Sigmoid colon (tissue), 3 donors: ENCODE measurements around the gene CCDC158.

Experiments used
- POLR2A ChIP-seq, 2 donors: fragments of 450-650 bp; IDR thresholded peaks; one replicate each; pipeline ENCODE4 v1.6.1; 2016; ENCODE audit warnings: antibody characterized with exemption in 2 of 2, mild to moderate bottlenecking in 2 of 2, moderate library complexity in 2 of 2
- TF ChIP-seq, protein P1 (sequence below), 4 experiments: fragments of 450-650 bp in 3 of 4; fragments of 200-600 bp in 1 of 4; IDR thresholded peaks; one replicate each; pipeline ENCODE4 v1.5.1; 2016 to 2019; ENCODE audit warnings: antibody characterized with exemption in 4 of 4, mild to moderate bottlenecking in 3 of 4, moderate library complexity in 2 of 4

DNA sequence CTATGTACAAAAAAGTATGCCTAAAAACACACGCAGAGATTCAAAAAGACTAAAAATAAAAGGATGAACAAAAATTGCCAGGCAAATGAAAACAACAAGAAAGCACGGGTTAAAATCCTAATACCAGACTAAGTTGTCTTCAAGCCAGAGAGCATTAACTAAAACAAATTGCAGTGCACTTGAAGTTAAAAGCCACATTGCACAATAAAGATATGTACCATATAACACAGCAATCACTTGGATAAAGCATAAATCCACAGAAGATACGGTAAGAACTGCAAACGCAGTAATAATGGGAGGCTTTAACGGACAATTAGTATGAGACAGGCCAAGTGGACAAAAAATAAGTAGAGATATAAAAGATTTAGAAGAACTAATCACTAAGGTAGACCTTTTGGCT is 14.9 kb downstream of the CCDC158 start:
- TF ChIP-seq POLR2A (IDR thresholded peaks at IDR 0.05), result no peak
- TF ChIP-seq, protein P1, sequence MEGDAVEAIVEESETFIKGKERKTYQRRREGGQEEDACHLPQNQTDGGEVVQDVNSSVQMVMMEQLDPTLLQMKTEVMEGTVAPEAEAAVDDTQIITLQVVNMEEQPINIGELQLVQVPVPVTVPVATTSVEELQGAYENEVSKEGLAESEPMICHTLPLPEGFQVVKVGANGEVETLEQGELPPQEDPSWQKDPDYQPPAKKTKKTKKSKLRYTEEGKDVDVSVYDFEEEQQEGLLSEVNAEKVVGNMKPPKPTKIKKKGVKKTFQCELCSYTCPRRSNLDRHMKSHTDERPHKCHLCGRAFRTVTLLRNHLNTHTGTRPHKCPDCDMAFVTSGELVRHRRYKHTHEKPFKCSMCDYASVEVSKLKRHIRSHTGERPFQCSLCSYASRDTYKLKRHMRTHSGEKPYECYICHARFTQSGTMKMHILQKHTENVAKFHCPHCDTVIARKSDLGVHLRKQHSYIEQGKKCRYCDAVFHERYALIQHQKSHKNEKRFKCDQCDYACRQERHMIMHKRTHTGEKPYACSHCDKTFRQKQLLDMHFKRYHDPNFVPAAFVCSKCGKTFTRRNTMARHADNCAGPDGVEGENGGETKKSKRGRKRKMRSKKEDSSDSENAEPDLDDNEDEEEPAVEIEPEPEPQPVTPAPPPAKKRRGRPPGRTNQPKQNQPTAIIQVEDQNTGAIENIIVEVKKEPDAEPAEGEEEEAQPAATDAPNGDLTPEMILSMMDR (IDR thresholded peaks at IDR 0.05), result no peak
